H1 (cell line): ENCODE measurements around the gene NCOA6. TPM values are rescaled to one million over a fixed set of nuclear protein-coding genes. Genes with fewer than 3 reads are reported as not detected.

Experiments
- CTBP2 ChIP-seq: IDR thresholded peaks from 2 replicates; pipeline ENCODE4 v1.7.0; 2011; ENCODE audit warnings: borderline replicate concordance, mild to moderate bottlenecking, moderate library complexity, mixed read lengths, low read length; ENCODE audit not compliant: insufficient read depth, insufficient read length
- KDM1A ChIP-seq: fragments of 200-600, 300-600 bp; sonication (generic); IDR thresholded peaks from 2 replicates; pipeline ENCODE4 v1.7.1; 2016; ENCODE audit warnings: mild to moderate bottlenecking, low read length, borderline replicate concordance
- polyA plus RNA-seq, 7 experiments: library from polyadenylated mRNA; depleted of rRNA in 3 of 7; stranded (reverse) in 5 of 7; unstranded in 2 of 7; fragments of >200 nt in 5 of 7; fragments of 200-250 nt in 2 of 7; gene quantifications; 1 replicate in 5 of 7; 2 replicates in 1 of 7; 4 replicates in 1 of 7; pipeline versions ENCODE4 v1.2.1 to v1.2.3, GENCODE V29; 2011 to 2013; ENCODE audit warnings: missing spikeins in 2 of 7, mixed read lengths in 2 of 7
- total RNA-seq: library from RNA; stranded (reverse); fragmentation: NEBNext Ultra II Directional; extraction: Animal tissue kit (Norgen Biotek cat#: 25700); gene quantifications from 2 replicates; pipeline ENCODE4 v1.2.1, GENCODE V29; 2021

Gene NCOA6
- total and polyA plus RNA-seq, 2 of the 8 experiments (the other 6 are each of a cell fraction or from before 2014, with no cell fraction given) = 9.0 to 9.5 TPM

- TF ChIP-seq CTBP2 (no peak), KDM1A (no peak)
These were observed 144.8 kb downstream of the NCOA6 start (continued) for GRCh38 chr20:34680586-34681175.
